D341Med (cell line): ENCODE results near the gene TDO2.

Experiments
- DNase-seq: peaks from one replicate; pipeline ENCODE4 v3.0.0; 2012; ENCODE audit warnings: low spot score

The TDO2 gene

GRCh38 chr4:155954118-155954685 lies 50.7 kb downstream of the TDO2 start:
- DNase-seq: no peak

- no peak for DNase-seq
These were observed 51.4 kb downstream of the TDO2 start for GRCh38 chr4:155954939-155955338.

GRCh38 chr4:155956461-155956860 lies 53.0 kb downstream of the TDO2 start:
- DNase-seq: no peak

GRCh38 chr4:155959417-155959816 lies 55.9 kb downstream of the TDO2 start:
- no peak for DNase-seq

- DNase-seq: no peak
These were observed 57.0 kb downstream of the TDO2 start for GRCh38 chr4:155960522-155960921.

GRCh38 chr4:155961575-155961974 lies 58.1 kb downstream of the TDO2 start:
- no peak for DNase-seq

GRCh38 chr4:155962767-155963166 lies 59.3 kb downstream of the TDO2 start:
- DNase-seq: no peak

- no peak for DNase-seq
These were observed 60.8 kb downstream of the TDO2 start for GRCh38 chr4:155964016-155964891.

GRCh38 chr4:155966171-155966570 lies 62.7 kb downstream of the TDO2 start:
- no peak for DNase-seq

GRCh38 chr4:155966731-155967395 lies 63.4 kb downstream of the TDO2 start:
- no peak for DNase-seq
